ENCODE results near the gene NEU4.
"Not testable (repeated sequence)": the region's sequence is repeated elsewhere in the genome, so short reads cannot be mapped to it uniquely, and the experiment has no call there.

Gene NEU4

GRCh38 chr2:241808721-241809382, at the start of gene NEU4:
Gene NEU4, plus strand, starts transcription at chr2:241809193. Its CDS starts 5,292 bp downstream, at chr2:241814485.
- DNase-seq (ENCODE audit: low read depth in 2 of 2, low spot score in 1 of 2) = no peak

GRCh38 chr2:241759893-241760292, 49.1 kb upstream of the NEU4 start:
- DNase-seq (ENCODE audit: low read depth in 2 of 2, low spot score in 1 of 2) = not testable (repeated sequence)

- DNase-seq (ENCODE audit: low read depth in 2 of 2, low spot score in 1 of 2) = no peak
Observed at GRCh38 chr2:241760301-241760771, 48.7 kb upstream of the NEU4 start.

- DNase-seq (ENCODE audit: low read depth in 2 of 2, low spot score in 1 of 2) = no peak
Observed at GRCh38 chr2:241762321-241762932, 46.6 kb upstream of the NEU4 start.

- peak; percentile 42 to 53 for DNase-seq (ENCODE audit: low read depth in 2 of 2, low spot score in 1 of 2)
Observed at GRCh38 chr2:241762933-241763369, 46.0 kb upstream of the NEU4 start.

GRCh38 chr2:241763551-241764274, 45.3 kb upstream of the NEU4 start:
- no peak for DNase-seq (ENCODE audit: low read depth in 2 of 2, low spot score in 1 of 2)

- DNase-seq (ENCODE audit: low read depth in 2 of 2, low spot score in 1 of 2) = no peak
Observed at GRCh38 chr2:241764275-241765241, 44.4 kb upstream of the NEU4 start.

- no peak for DNase-seq (ENCODE audit: low read depth in 2 of 2, low spot score in 1 of 2)
Observed at GRCh38 chr2:241767464-241768250, 41.3 kb upstream of the NEU4 start.

GRCh38 chr2:241768251-241768711, 40.7 kb upstream of the NEU4 start:
- no peak for DNase-seq (ENCODE audit: low read depth in 2 of 2, low spot score in 1 of 2)

GRCh38 chr2:241768850-241769249, 40.1 kb upstream of the NEU4 start:
- no peak for DNase-seq (ENCODE audit: low read depth in 2 of 2, low spot score in 1 of 2)

- DNase-seq (ENCODE audit: low read depth in 2 of 2, low spot score in 1 of 2) = no peak
Observed at GRCh38 chr2:241769819-241770184, 39.2 kb upstream of the NEU4 start.

GRCh38 chr2:241770185-241770935, 38.6 kb upstream of the NEU4 start:
- no peak for DNase-seq (ENCODE audit: low read depth in 2 of 2, low spot score in 1 of 2)

GRCh38 chr2:241770936-241771285, 38.1 kb upstream of the NEU4 start:
- DNase-seq (ENCODE audit: low read depth in 2 of 2, low spot score in 1 of 2) = no peak

GRCh38 chr2:241771286-241772062, 37.5 kb upstream of the NEU4 start:
- no peak for DNase-seq (ENCODE audit: low read depth in 2 of 2, low spot score in 1 of 2)

GRCh38 chr2:241772063-241772499, 36.9 kb upstream of the NEU4 start:
- DNase-seq (ENCODE audit: low read depth in 2 of 2, low spot score in 1 of 2) = no peak

- no peak for DNase-seq (ENCODE audit: low read depth in 2 of 2, low spot score in 1 of 2)
Observed at GRCh38 chr2:241773511-241774418, 35.2 kb upstream of the NEU4 start.

- no peak for DNase-seq (ENCODE audit: low read depth in 2 of 2, low spot score in 1 of 2)
Observed at GRCh38 chr2:241774419-241775222, 34.4 kb upstream of the NEU4 start.

All from stimulated activated CD8-positive, alpha-beta memory T cell treated with anti-CD3 and anti-CD28 coated beads, Interleukin-4, amount 100 ng/mL, for 1 hour (primary cell).